Natural killer cell treated with Interleukin-12 subunit alpha and Interleukin-12 subunit beta and Interleukin-15 and Interleukin-18, amount 100 ng/mL, for 72 hours (primary cell): ENCODE results near the gene DCN. TPM values are rescaled to one million over a fixed set of nuclear protein-coding genes. Genes with fewer than 3 reads are reported as not detected.

Experiments used
- ATAC-seq, 2 donors: fragments of 150-1000 bp; cut with Tn5 transposase in 1 of 2; sonication (Bioruptor Pico), chemical (Tn5 transposase) in 1 of 2; 2 replicates each; pipeline ENCODE4 v1.10.0; 2021
- DNase-seq: peaks from one replicate; pipeline ENCODE4 v3.0.0; 2022; ENCODE audit warnings: low spot score
- H3K27ac Mint-ChIP-seq, 2 donors: 1 replicate in 1 of 2; 2 replicates in 1 of 2; pipeline ENCODE4 v1.8.0; 2022; ENCODE audit warnings: mixed read lengths in 2 of 2, mild to moderate bottlenecking in 1 of 2, moderate library complexity in 1 of 2
- H3K27me3 Mint-ChIP-seq, 2 donors: 1 replicate in 1 of 2; 2 replicates in 1 of 2; pipeline ENCODE4 v1.8.0; 2022; ENCODE audit warnings: mixed read lengths in 2 of 2
- H3K36me3 Mint-ChIP-seq: one replicate; pipeline ENCODE4 v1.8.0; 2022; ENCODE audit warnings: mixed read lengths
- H3K4me1 Mint-ChIP-seq, 2 donors: 1 replicate in 1 of 2; 2 replicates in 1 of 2; pipeline ENCODE4 v1.8.0; 2022; ENCODE audit warnings: low read depth in 2 of 2, mixed read lengths in 2 of 2, mild to moderate bottlenecking in 1 of 2
- H3K4me3 Mint-ChIP-seq: one replicate; pipeline ENCODE4 v1.8.0; 2022; ENCODE audit warnings: mixed read lengths
- H3K9me3 Mint-ChIP-seq: 2 replicates; pipeline ENCODE4 v1.8.0; 2022; ENCODE audit warnings: mixed read lengths
- total RNA-seq, 2 donors: library from RNA; stranded (reverse); gene quantifications; one replicate each; pipeline ENCODE4 v1.2.3, GENCODE V29; 2022

DCN gene
- total RNA-seq, 2 donors from 2014 or later, result not detected

- Mint-ChIP-seq H3K27ac (no peak overlapping the region), H3K4me3 (no peak overlapping the region), H3K36me3 (no peaks in the 10 kb centered on the region), H3K4me1 (no peaks in the 10 kb centered on the region), H3K27me3 (no peaks in the 10 kb centered on the region), H3K9me3 (no peaks in the 10 kb centered on the region)
- DNase-seq, result no peak
- no peak for ATAC-seq
Observed at GRCh38 chr12:91179315-91179714, 3.3 kb downstream of the DCN start.

- DNase-seq (no peak), ATAC-seq (no peak)
- Mint-ChIP-seq H3K36me3 (no peaks in the 10 kb centered on the region), H3K9me3 (no peaks in the 10 kb centered on the region), H3K27me3 (no peaks in the 10 kb centered on the region), H3K4me3 (no peak overlapping the region), H3K27ac (no peak overlapping the region), H3K4me1 (no peaks in the 10 kb centered on the region)
Observed at GRCh38 chr12:91178781-91179180, 3.8 kb downstream of the DCN start.

GRCh38 chr12:91178139-91178561 is 4.5 kb downstream of the DCN start:
- Mint-ChIP-seq H3K9me3 (no peaks in the 10 kb centered on the region), H3K27ac (no peak overlapping the region), H3K36me3 (no peaks in the 10 kb centered on the region), H3K4me3 (no peak overlapping the region), H3K4me1 (no peaks in the 10 kb centered on the region), H3K27me3 (no peaks in the 10 kb centered on the region)
- DNase-seq (no peak), ATAC-seq (no peak)

GRCh38 chr12:91177381-91177780 is 5.2 kb downstream of the DCN start:
- ATAC-seq, result no peak
- Mint-ChIP-seq H3K27me3 (no peaks in the 10 kb centered on the region), H3K27ac (no peak overlapping the region), H3K36me3 (no peaks in the 10 kb centered on the region), H3K9me3 (no peaks in the 10 kb centered on the region), H3K4me3 (no peak overlapping the region), H3K4me1 (no peaks in the 10 kb centered on the region)
- DNase-seq, result no peak

- H3K9me3 Mint-ChIP-seq, result no peaks in the 10 kb centered on the region
- no peak overlapping the region for H3K4me3 Mint-ChIP-seq
- no peaks in the 10 kb centered on the region for H3K27me3 Mint-ChIP-seq
- H3K27ac Mint-ChIP-seq, result no peak overlapping the region
- ATAC-seq (no peak), DNase-seq (no peak)
- no peaks in the 10 kb centered on the region for H3K4me1 Mint-ChIP-seq
- H3K36me3 Mint-ChIP-seq, result no peaks in the 10 kb centered on the region
Observed at GRCh38 chr12:91176915-91177314, 5.7 kb downstream of the DCN start.

- H3K36me3 Mint-ChIP-seq, result no peaks in the 10 kb centered on the region
Observed at GRCh38 chr12:91176358-91176757, 6.3 kb downstream of the DCN start.

GRCh38 chr12:91173124-91173523 is 9.5 kb downstream of the DCN start:
- Mint-ChIP-seq H3K27ac (no peak overlapping the region), H3K4me1 (no peaks in the 10 kb centered on the region), H3K9me3 (no peaks in the 10 kb centered on the region), H3K27me3 (no peaks in the 10 kb centered on the region), H3K4me3 (no peak overlapping the region), H3K36me3 (no peaks in the 10 kb centered on the region)
- no peak for ATAC-seq
- no peak for DNase-seq

More at GRCh38 chr12:91176358-91176757, 6.3 kb downstream of the DCN start:
- no peak for ATAC-seq
- no peak for DNase-seq
- H3K27me3 Mint-ChIP-seq, result no peaks in the 10 kb centered on the region
- H3K9me3 Mint-ChIP-seq, result no peaks in the 10 kb centered on the region
- no peaks in the 10 kb centered on the region for H3K4me1 Mint-ChIP-seq
- no peak overlapping the region for H3K4me3 Mint-ChIP-seq
- no peak overlapping the region for H3K27ac Mint-ChIP-seq

GRCh38 chr12:91172096-91172495 is 10.5 kb downstream of the DCN start:
- no peaks in the 10 kb centered on the region for H3K4me1 Mint-ChIP-seq
- DNase-seq, result no peak
- no peak overlapping the region for H3K4me3 Mint-ChIP-seq
- no peaks in the 10 kb centered on the region for H3K27me3 Mint-ChIP-seq
- H3K27ac Mint-ChIP-seq, result no peak overlapping the region
- ATAC-seq, result no peak
- no peaks in the 10 kb centered on the region for H3K9me3 Mint-ChIP-seq
- H3K36me3 Mint-ChIP-seq, result no peaks in the 10 kb centered on the region

- ATAC-seq (no peak), DNase-seq (no peak)
- no peak overlapping the region for H3K4me3 Mint-ChIP-seq
- H3K36me3 Mint-ChIP-seq, result no peaks in the 10 kb centered on the region
- H3K4me1 Mint-ChIP-seq, result no peaks in the 10 kb centered on the region
- H3K27ac Mint-ChIP-seq, result no peak overlapping the region
- H3K9me3 Mint-ChIP-seq, result no peaks in the 10 kb centered on the region
- H3K27me3 Mint-ChIP-seq, result no peaks in the 10 kb centered on the region
Observed at GRCh38 chr12:91171476-91171875, 11.1 kb downstream of the DCN start.

- no peak for ATAC-seq
- H3K27ac Mint-ChIP-seq, result no peak overlapping the region
Observed at GRCh38 chr12:91163116-91163515, 19.5 kb downstream of the DCN start.

GRCh38 chr12:91161009-91161408 is 21.6 kb downstream of the DCN start:
- ATAC-seq, result no peak
- no peaks in the 10 kb centered on the region for H3K27me3 Mint-ChIP-seq

More at GRCh38 chr12:91163116-91163515, 19.5 kb downstream of the DCN start:
- no peaks in the 10 kb centered on the region for H3K36me3 Mint-ChIP-seq
- no peak overlapping the region for H3K4me3 Mint-ChIP-seq
- peaks cover 3% of the 10 kb centered on the region for H3K9me3 Mint-ChIP-seq
- no peaks in the 10 kb centered on the region for H3K27me3 Mint-ChIP-seq
- H3K4me1 Mint-ChIP-seq, result no peaks in the 10 kb centered on the region
- DNase-seq, result no peak

GRCh38 chr12:91155990-91156389 is 26.6 kb downstream of the DCN start:
- H3K27ac Mint-ChIP-seq, result no peak overlapping the region
- H3K4me1 Mint-ChIP-seq, result no peaks in the 10 kb centered on the region
- ATAC-seq (no peak), DNase-seq (no peak)
- no peak overlapping the region for H3K4me3 Mint-ChIP-seq
- H3K9me3 Mint-ChIP-seq, result no peaks in the 10 kb centered on the region
- H3K27me3 Mint-ChIP-seq, result no peaks in the 10 kb centered on the region
- no peaks in the 10 kb centered on the region for H3K36me3 Mint-ChIP-seq

More at GRCh38 chr12:91161009-91161408, 21.6 kb downstream of the DCN start:
- H3K4me1 Mint-ChIP-seq, result no peaks in the 10 kb centered on the region
- H3K27ac Mint-ChIP-seq, result no peak overlapping the region
- no peak overlapping the region for H3K4me3 Mint-ChIP-seq
- peaks cover 3% of the 10 kb centered on the region for H3K9me3 Mint-ChIP-seq
- DNase-seq, result no peak
- H3K36me3 Mint-ChIP-seq, result no peaks in the 10 kb centered on the region

- H3K27ac Mint-ChIP-seq, result no peak overlapping the region
- DNase-seq (no peak), ATAC-seq (no peak)
- no peaks in the 10 kb centered on the region for H3K36me3 Mint-ChIP-seq
- H3K27me3 Mint-ChIP-seq, result no peaks in the 10 kb centered on the region
- H3K4me1 Mint-ChIP-seq, result no peaks in the 10 kb centered on the region
- no peak overlapping the region for H3K4me3 Mint-ChIP-seq
- peaks cover 3% of the 10 kb centered on the region for H3K9me3 Mint-ChIP-seq
Observed at GRCh38 chr12:91154131-91154530, 28.5 kb downstream of the DCN start.

GRCh38 chr12:91144053-91144452 is 38.6 kb downstream of the DCN start:
- Mint-ChIP-seq H3K4me3 (no peak overlapping the region), H3K36me3 (no peaks in the 10 kb centered on the region), H3K27me3 (no peaks in the 10 kb centered on the region), H3K27ac (no peak overlapping the region), H3K9me3 (peaks cover 17% of the 10 kb centered on the region), H3K4me1 (no peaks in the 10 kb centered on the region)
- DNase-seq (no peak), ATAC-seq (no peak)

- ATAC-seq (no peak), DNase-seq (no peak)
- Mint-ChIP-seq H3K36me3 (no peaks in the 10 kb centered on the region), H3K27ac (no peak overlapping the region), H3K9me3 (peaks cover 17% of the 10 kb centered on the region), H3K4me3 (no peak overlapping the region), H3K27me3 (no peaks in the 10 kb centered on the region), H3K4me1 (no peaks in the 10 kb centered on the region)
Observed at GRCh38 chr12:91143206-91143605, 39.4 kb downstream of the DCN start.
